Stimulated activated CD4-positive, alpha-beta T cell treated with anti-CD3 and anti-CD28 coated beads, Interleukin-2, amount 100 ng/mL, for 4 hours (primary cell): Measurements from ENCODE around the gene THSD7A.

Experiments
- DNase-seq: peaks from one replicate; pipeline ENCODE4 v3.0.0-alpha.2; 2020; ENCODE audit warnings: low read depth

The THSD7A gene

GRCh38 chr7:11749629-11750028 is 82.4 kb downstream of the THSD7A start:
- no peak for DNase-seq

DNA sequence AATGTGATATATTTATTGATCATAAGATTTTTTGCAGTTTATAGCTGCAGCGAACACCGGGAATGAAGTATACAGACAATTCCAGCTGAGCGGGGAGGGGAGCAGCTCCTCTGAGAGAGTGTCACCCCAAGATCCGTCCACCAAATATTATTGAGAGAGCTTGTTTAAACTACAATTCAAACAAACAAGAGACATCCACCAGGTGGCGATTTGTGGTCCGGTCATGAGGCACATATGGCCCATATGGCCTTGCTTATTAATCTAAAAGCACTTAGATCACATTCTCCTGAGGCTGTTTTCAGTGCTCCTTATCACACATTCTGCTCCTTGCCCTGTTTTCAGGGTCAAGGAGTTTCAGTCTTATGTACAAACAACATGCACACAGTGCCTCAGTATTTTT is 83.1 kb downstream of the THSD7A start:
- DNase-seq, result no peak

GRCh38 chr7:11747715-11748485 is 84.1 kb downstream of the THSD7A start:
- no peak for DNase-seq

DNA sequence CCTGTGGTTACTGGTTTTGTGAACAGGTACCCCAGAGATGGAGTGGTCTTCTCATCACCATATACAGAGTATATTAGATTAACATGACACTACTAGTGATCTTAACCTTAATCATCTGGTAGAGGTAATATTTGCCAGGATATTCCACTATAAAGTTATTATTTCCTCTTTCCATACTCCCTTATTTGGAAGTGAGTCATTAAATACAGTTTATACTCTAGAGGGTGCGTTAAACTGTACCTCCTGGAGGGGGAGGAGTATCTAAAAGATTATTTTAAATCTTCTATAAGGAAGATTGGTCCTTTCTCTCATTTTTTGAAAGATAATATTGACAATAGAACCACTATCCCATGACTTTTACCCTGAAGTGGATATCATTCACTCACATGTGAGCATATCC is 85.4 kb downstream of the THSD7A start:
- DNase-seq, result no peak

DNA sequence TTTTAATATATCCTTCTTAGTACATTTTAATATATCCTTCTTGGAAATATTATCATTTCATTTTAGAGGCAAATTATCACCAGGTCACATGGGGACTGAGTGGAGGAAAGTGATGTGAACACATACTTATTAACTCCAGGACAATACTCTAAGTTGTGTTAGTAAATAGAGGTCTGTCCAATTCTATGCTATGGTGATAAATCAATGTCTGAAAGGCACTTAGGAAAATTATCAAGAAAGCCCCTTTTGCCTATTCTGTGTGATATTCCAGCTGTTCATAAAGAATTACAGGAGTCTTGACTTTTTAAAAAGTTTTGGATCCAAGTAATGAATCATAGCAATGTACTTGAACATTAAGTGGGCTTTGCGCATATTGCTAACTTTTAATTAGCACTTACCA is 88.5 kb downstream of the THSD7A start:
- DNase-seq, result no peak

GRCh38 chr7:11743016-11743415 is 89.0 kb downstream of the THSD7A start:
- DNase-seq, result no peak

GRCh38 chr7:11742496-11742895 is 89.5 kb downstream of the THSD7A start:
- no peak for DNase-seq

- DNase-seq, result no peak
Measured at GRCh38 chr7:11737723-11738122, 94.3 kb downstream of the THSD7A start.

GRCh38 chr7:11732207-11732606 is 99.8 kb downstream of the THSD7A start:
- DNase-seq, result no peak

DNA sequence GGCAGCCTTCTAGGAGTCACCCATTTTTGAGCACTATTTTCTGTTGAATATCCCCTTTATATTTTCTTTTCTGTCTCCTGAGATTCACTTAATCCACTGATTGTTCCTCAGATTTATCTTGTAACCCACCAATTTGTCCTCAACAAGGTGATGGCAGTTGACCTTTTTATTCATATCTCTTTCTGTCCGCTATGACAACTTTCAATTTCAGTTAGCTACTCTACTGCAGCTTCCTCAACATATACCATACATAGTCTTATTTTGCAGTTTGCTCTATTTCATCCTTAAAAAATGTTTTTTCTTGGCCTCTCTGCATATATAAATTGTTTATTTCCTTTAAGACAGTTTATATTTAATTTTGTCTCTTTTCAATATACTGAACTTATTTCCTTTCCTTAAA is 101.3 kb downstream of the THSD7A start:
- no peak for DNase-seq

DNA sequence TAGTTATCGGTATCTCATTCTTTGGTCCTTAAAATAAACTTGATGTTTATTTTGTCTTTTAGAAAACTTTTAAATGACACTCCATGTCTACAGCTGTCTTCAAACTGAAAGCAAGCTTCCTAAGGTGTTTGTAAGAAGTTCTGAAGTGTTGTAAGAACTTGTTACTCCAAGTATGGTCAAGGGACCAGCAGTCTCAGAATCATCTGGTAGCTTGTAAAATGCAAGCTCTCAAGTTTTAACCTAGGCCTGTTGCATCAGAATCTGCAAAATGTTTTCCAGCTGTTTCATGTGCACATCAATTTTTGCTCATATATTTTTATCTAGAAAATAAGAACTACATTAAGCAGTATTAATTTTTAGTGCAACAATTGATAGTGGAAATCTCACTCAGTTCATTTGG is 104.1 kb downstream of the THSD7A start:
- no peak for DNase-seq

- DNase-seq, result no peak
Measured at GRCh38 chr7:11726794-11727155, 105.2 kb downstream of the THSD7A start.

GRCh38 chr7:11726001-11726793 is 105.8 kb downstream of the THSD7A start:
- no peak for DNase-seq

DNA sequence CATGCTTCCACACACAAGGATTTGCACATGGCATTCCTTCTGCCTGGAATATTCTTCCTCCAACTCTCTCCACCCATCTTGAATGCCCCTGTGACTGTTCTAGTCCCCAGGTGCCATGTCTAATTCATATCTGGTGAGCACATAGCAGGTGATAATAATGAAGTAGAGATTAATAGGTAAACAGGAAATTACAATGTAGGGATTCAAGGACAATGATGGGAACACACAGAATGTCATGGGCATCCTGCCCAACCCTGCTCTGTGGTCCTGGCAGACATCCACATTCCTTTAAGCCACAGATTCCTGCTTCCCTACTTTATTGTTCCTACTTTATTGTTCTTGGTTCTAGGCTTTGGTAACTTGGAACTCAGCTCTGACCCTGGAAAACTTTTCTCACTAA is 115.8 kb downstream of the THSD7A start:
- no peak for DNase-seq

DNA sequence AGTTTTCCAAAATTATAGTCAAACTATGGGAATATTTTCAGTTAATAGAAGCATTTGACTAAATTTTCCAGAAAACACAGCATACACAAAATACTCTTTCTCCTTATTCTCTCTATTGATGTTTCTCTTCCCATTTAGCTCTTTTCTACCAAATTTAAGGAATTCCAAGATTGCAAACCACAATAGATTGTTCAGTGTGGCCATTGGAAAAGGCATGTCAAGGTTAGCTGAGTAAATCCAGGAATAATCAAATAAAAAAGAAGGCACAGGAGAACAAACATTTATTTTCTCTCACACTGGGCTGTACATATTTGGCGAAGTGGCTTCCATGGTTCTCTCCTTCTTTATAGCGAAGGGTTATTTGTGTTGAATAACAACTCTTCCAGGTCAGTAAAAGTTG is 117.3 kb downstream of the THSD7A start:
- DNase-seq, result no peak

GRCh38 chr7:11714205-11714604 is 117.8 kb downstream of the THSD7A start:
- DNase-seq, result no peak

DNA sequence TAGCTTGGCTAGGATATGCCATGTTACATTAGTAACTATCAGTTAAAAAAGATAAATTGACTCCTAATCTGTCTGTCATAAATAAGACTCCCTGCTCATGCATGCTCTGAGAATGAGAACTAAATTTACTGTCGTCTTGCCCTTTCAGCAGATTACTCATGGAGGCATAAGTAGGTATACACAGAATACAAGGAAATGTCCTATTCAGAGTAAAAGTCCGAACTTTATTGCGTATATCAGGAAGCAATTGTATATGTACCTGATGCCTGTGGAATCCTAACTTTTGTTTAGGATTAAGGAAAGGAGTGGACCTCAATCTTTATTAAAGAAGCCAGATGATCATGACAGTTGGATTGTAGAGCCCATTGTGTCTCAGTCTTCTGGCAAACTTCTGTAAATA is 118.6 kb downstream of the THSD7A start:
- DNase-seq, result no peak

GRCh38 chr7:11710377-11710776 is 121.6 kb downstream of the THSD7A start:
- no peak for DNase-seq

GRCh38 chr7:11709196-11709595 is 122.8 kb downstream of the THSD7A start:
- DNase-seq, result no peak

- no peak for DNase-seq
Measured at GRCh38 chr7:11707606-11708193, 124.3 kb downstream of the THSD7A start.

GRCh38 chr7:11706666-11707605 is 125.1 kb downstream of the THSD7A start:
- no peak for DNase-seq

- no peak for DNase-seq
Measured at GRCh38 chr7:11703829-11704228, 128.2 kb downstream of the THSD7A start.
